Suprapubic skin (tissue), 4 donors: ENCODE measurements around the gene CATSPER1. TPM values are rescaled to one million over a fixed set of nuclear protein-coding genes. Genes with fewer than 3 reads are reported as not detected.
A peak's percentile ranks its signal among the peaks of the same experiment; 100 is the strongest.

Experiments used
- DNase-seq, 2 donors: peaks; one replicate each; pipeline ENCODE4 v3.0.0-alpha.2; 2019; ENCODE audit warnings: low spot score in 2 of 2
- H3K27ac ChIP-seq: fragments of 200-600 bp; sonication (generic); one replicate; pipeline ENCODE4 v1.5.1; 2019
- H3K27me3 ChIP-seq: fragments of 200-600 bp; sonication (generic); one replicate; pipeline ENCODE4 v1.5.1; 2019
- H3K36me3 ChIP-seq: fragments of 200-600 bp; sonication (generic); one replicate; pipeline ENCODE4 v1.5.1; 2019
- H3K4me1 ChIP-seq: fragments of 200-600 bp; sonication (generic); one replicate; pipeline ENCODE4 v1.5.1; 2019
- H3K4me3 ChIP-seq: fragments of 200-600 bp; sonication (generic); one replicate; pipeline ENCODE4 v1.5.1; 2019; ENCODE audit warnings: mild to moderate bottlenecking
- H3K9me3 ChIP-seq: fragments of 200-600 bp; sonication (generic); one replicate; pipeline ENCODE4 v1.5.1; 2019
- CTCF ChIP-seq, 2 donors: fragments of 200-600 bp in 1 of 2; fragments of 450-650 bp in 1 of 2; sonication (generic) in 1 of 2; IDR thresholded peaks; one replicate each; pipeline ENCODE4 v1.5.1; 2016 to 2019; ENCODE audit warnings: antibody characterized with exemption in 2 of 2, mild to moderate bottlenecking in 1 of 2, moderate library complexity in 1 of 2
- EP300 ChIP-seq: sonication (generic); formaldehyde crosslinking; IDR thresholded peaks from one replicate; pipeline ENCODE4 v1.6.1; 2017; ENCODE audit warnings: antibody characterized with exemption
- POLR2A ChIP-seq, 2 donors: fragments of 450-650 bp; IDR thresholded peaks; one replicate each; pipeline ENCODE4 v1.6.1; 2017; ENCODE audit warnings: antibody characterized with exemption in 2 of 2, mild to moderate bottlenecking in 2 of 2, moderate library complexity in 2 of 2
- POLR2AphosphoS5 ChIP-seq, 3 donors: sonication (generic); formaldehyde crosslinking; IDR thresholded peaks; one replicate each; pipeline ENCODE4 v1.6.1; 2017; ENCODE audit warnings: antibody characterized with exemption in 3 of 3
- WGBS: methylation state at CpG from one replicate; pipeline ENCODE4 v1.1.5; 2018; 5-methylcytosine and 5-hydroxymethylcytosine counted together
- total RNA-seq, 4 donors: library from RNA; depleted of rRNA; stranded (reverse); fragments of >200 nt; gene quantifications; one replicate each; pipeline ENCODE4 v1.1.0, GENCODE V29; 2016

Gene CATSPER1
- total RNA-seq, 4 donors from 2014 or later: not detected

GRCh38 chr11:66071381-66071801 lies 45.1 kb upstream of the CATSPER1 start:
- peak overlapping the region; percentile 88 for H3K4me3 ChIP-seq
- peaks cover 18% of the 10 kb centered on the region for H3K36me3 ChIP-seq
- TF ChIP-seq POLR2A (IDR thresholded peaks at IDR 0.05): no peak
- no peak for TF ChIP-seq CTCF (IDR thresholded peaks at IDR 0.05)
- no peak for TF ChIP-seq EP300
- no peak for TF ChIP-seq POLR2AphosphoS5 (IDR thresholded peaks at IDR 0.05)
- H3K27me3 ChIP-seq: no peaks in the 10 kb centered on the region
- peaks cover 43% of the 10 kb centered on the region for H3K4me1 ChIP-seq
- no peak for DNase-seq
- 30% methylated on average over 2 of the region's 2 CpGs for WGBS
- H3K27ac ChIP-seq: peak overlapping the region; percentile 96
- H3K9me3 ChIP-seq: no peaks in the 10 kb centered on the region

DNA sequence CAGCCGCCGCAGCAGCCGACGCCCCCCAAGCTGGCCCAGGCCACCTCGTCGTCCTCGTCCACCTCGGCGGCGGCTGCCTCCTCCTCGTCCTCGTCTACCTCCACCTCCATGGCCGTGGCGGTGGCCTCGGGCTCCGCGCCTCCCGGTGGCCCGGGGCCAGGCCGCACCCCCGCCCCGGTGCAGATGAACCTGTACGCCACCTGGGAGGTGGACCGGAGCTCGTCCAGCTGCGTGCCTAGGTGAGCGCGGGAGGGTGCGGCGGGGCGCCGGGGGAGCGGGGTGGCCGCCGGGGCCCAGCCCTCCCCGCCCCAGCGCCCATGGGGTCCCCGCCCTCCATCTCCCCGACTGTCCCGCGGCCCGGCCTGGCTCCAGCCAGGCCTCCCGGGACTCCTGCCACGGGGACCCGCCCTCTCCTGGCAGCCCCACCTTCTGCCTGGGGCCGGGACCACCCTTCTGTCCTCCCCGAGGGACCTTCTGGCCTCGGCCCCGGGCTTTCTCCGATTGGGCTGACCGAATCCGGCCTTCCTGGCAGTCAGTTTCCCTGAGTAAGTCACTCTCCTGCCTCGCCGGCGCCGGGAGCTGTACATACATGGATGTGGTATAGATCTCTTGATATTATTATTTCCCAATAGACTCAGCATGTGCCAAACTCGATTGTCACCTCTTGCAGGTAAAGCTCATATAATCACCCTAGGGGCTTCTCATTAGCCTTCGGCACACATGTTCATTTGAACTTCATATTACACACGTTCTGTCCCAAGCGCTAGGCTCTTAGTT lies 44.5 kb upstream of the CATSPER1 start:
- no peak for TF ChIP-seq POLR2AphosphoS5 (IDR thresholded peaks at IDR 0.05)
- no peak for TF ChIP-seq POLR2A (IDR thresholded peaks at IDR 0.05)
- no peak for TF ChIP-seq CTCF (IDR thresholded peaks at IDR 0.05)
- TF ChIP-seq EP300: no peak
- H3K4me3 ChIP-seq: peak overlapping the region; percentile 88
- peak overlapping the region; percentile 96 for H3K27ac ChIP-seq
- peak; percentile 85 to 89 for DNase-seq
- 1% methylated on average over 37 of the region's 60 CpGs for WGBS
- peaks cover 43% of the 10 kb centered on the region for H3K4me1 ChIP-seq
- peaks cover 24% of the 10 kb centered on the region for H3K36me3 ChIP-seq
- H3K27me3 ChIP-seq: no peaks in the 10 kb centered on the region
- H3K9me3 ChIP-seq: no peaks in the 10 kb centered on the region

- TF ChIP-seq CTCF (IDR thresholded peaks at IDR 0.05): peak in 1 of 2 donors; percentile 6
- TF ChIP-seq POLR2AphosphoS5 (IDR thresholded peaks at IDR 0.05): peak in 1 of 3 donors; percentile 28
- TF ChIP-seq POLR2A (IDR thresholded peaks at IDR 0.05): peak in 1 of 2 donors; percentile 3
- no peak for TF ChIP-seq EP300
- Histone ChIP-seq H3K36me3 (peaks cover 31% of the 10 kb centered on the region), H3K9me3 (no peaks in the 10 kb centered on the region), H3K4me3 (peak within 1 kb of the TSS; percentile 88), H3K27ac (peak within 1 kb of the TSS; percentile 96), H3K4me1 (peaks cover 36% of the 10 kb centered on the region), H3K27me3 (no peaks in the 10 kb centered on the region)
- peak; percentile 83 to 86 for DNase-seq
- WGBS: 0% methylated on average over 21 of the region's 120 CpGs
These were observed 43.7 kb upstream of the CATSPER1 start, which contains the start of gene PACS1 for GRCh38 chr11:66069715-66070603. PACS1 (plus strand) TSS chr11:66070272; CDS start chr11:66070487, 215 bp downstream.

- no peaks in the 10 kb centered on the region for H3K27me3 ChIP-seq
- TF ChIP-seq POLR2A (IDR thresholded peaks at IDR 0.05) (no peak), CTCF (IDR thresholded peaks at IDR 0.05) (peak in 1 of 2 donors; percentile 7)
- peak overlapping the region; percentile 88 for H3K4me3 ChIP-seq
- no peak for DNase-seq
- peaks cover 36% of the 10 kb centered on the region for H3K4me1 ChIP-seq
- peak overlapping the region; percentile 96 for H3K27ac ChIP-seq
- 26% methylated on average over 14 of the region's 14 CpGs for WGBS
- no peaks in the 10 kb centered on the region for H3K9me3 ChIP-seq
- peaks cover 40% of the 10 kb centered on the region for H3K36me3 ChIP-seq
These were observed 42.8 kb upstream of the CATSPER1 start for GRCh38 chr11:66068923-66069714.
